ENCODE measurements around the gene SLC25A21.

Gene SLC25A21

GRCh38 chr14:36855396-36855795 lies 317.0 kb downstream of the SLC25A21 start:
- DNase-seq = no peak
- H3K27me3 Mint-ChIP-seq = no peaks in the 10 kb centered on the region
- CTCF ChIA-PET = no interaction called here
- H3K27ac Mint-ChIP-seq = no peak overlapping the region
- H3K36me3 Mint-ChIP-seq = no peaks in the 10 kb centered on the region
- no peak overlapping the region for H3K4me3 Mint-ChIP-seq
- no peaks in the 10 kb centered on the region for H3K4me1 Mint-ChIP-seq
- H3K9me3 Mint-ChIP-seq = peaks cover 3% of the 10 kb centered on the region

- Mint-ChIP-seq H3K36me3 (no peaks in the 10 kb centered on the region), H3K9me3 (peaks cover 3% of the 10 kb centered on the region), H3K27me3 (no peaks in the 10 kb centered on the region), H3K4me1 (no peaks in the 10 kb centered on the region), H3K27ac (no peak overlapping the region), H3K4me3 (no peak overlapping the region)
- no peak for DNase-seq
- CTCF ChIA-PET = no interaction called here
Measured at GRCh38 chr14:36852981-36853691, 319.3 kb downstream of the SLC25A21 start.

GRCh38 chr14:36848213-36848612 lies 324.2 kb downstream of the SLC25A21 start:
- Mint-ChIP-seq H3K4me3 (no peak overlapping the region), H3K27me3 (peaks cover 3% of the 10 kb centered on the region), H3K27ac (no peak overlapping the region), H3K9me3 (no peaks in the 10 kb centered on the region), H3K36me3 (no peaks in the 10 kb centered on the region), H3K4me1 (no peaks in the 10 kb centered on the region)
- DNase-seq = no peak
- CTCF ChIA-PET = no interaction called here

GRCh38 chr14:36847366-36847765 lies 325.0 kb downstream of the SLC25A21 start:
- Mint-ChIP-seq H3K27me3 (peaks cover 3% of the 10 kb centered on the region), H3K4me1 (no peaks in the 10 kb centered on the region), H3K9me3 (no peaks in the 10 kb centered on the region), H3K4me3 (no peak overlapping the region), H3K36me3 (no peaks in the 10 kb centered on the region), H3K27ac (no peak overlapping the region)
- CTCF ChIA-PET = no interaction called here
- no peak for DNase-seq

GRCh38 chr14:36845356-36846012 lies 326.9 kb downstream of the SLC25A21 start:
- no peaks in the 10 kb centered on the region for H3K36me3 Mint-ChIP-seq
- H3K27me3 Mint-ChIP-seq = peaks cover 3% of the 10 kb centered on the region
- no peak for DNase-seq
- no peak overlapping the region for H3K27ac Mint-ChIP-seq
- no peaks in the 10 kb centered on the region for H3K4me1 Mint-ChIP-seq
- CTCF ChIA-PET = no interaction called here
- no peaks in the 10 kb centered on the region for H3K9me3 Mint-ChIP-seq
- no peak overlapping the region for H3K4me3 Mint-ChIP-seq

GRCh38 chr14:36844443-36845195 lies 327.8 kb downstream of the SLC25A21 start:
- no peaks in the 10 kb centered on the region for H3K4me1 Mint-ChIP-seq
- H3K27ac Mint-ChIP-seq = no peak overlapping the region
- DNase-seq = no peak
- no peak overlapping the region for H3K4me3 Mint-ChIP-seq
- H3K27me3 Mint-ChIP-seq = peaks cover 3% of the 10 kb centered on the region
- CTCF ChIA-PET = no interaction called here
- H3K36me3 Mint-ChIP-seq = no peaks in the 10 kb centered on the region
- H3K9me3 Mint-ChIP-seq = no peaks in the 10 kb centered on the region

- Mint-ChIP-seq H3K36me3 (no peaks in the 10 kb centered on the region), H3K27ac (no peak overlapping the region), H3K27me3 (peaks cover 3% of the 10 kb centered on the region), H3K4me3 (no peak overlapping the region), H3K9me3 (no peaks in the 10 kb centered on the region), H3K4me1 (no peaks in the 10 kb centered on the region)
- CTCF ChIA-PET = no interaction called here
- DNase-seq = no peak
Measured at GRCh38 chr14:36843410-36843809, 329.0 kb downstream of the SLC25A21 start.

- no peak overlapping the region for H3K4me3 Mint-ChIP-seq
- no peak for DNase-seq
Measured at GRCh38 chr14:36835128-36835527, 337.3 kb downstream of the SLC25A21 start.

GRCh38 chr14:36834293-36834692 lies 338.1 kb downstream of the SLC25A21 start:
- DNase-seq = no peak
- CTCF ChIA-PET = no interaction called here
- Mint-ChIP-seq H3K27ac (no peak overlapping the region), H3K9me3 (peaks cover 2% of the 10 kb centered on the region), H3K4me3 (no peak overlapping the region), H3K36me3 (no peaks in the 10 kb centered on the region), H3K27me3 (no peaks in the 10 kb centered on the region), H3K4me1 (no peaks in the 10 kb centered on the region)

More at GRCh38 chr14:36835128-36835527, 337.3 kb downstream of the SLC25A21 start:
- Mint-ChIP-seq H3K9me3 (peaks cover 2% of the 10 kb centered on the region), H3K27ac (no peak overlapping the region), H3K4me1 (no peaks in the 10 kb centered on the region), H3K36me3 (no peaks in the 10 kb centered on the region), H3K27me3 (no peaks in the 10 kb centered on the region)
- CTCF ChIA-PET = no interaction called here

GRCh38 chr14:36829547-36829946 lies 342.9 kb downstream of the SLC25A21 start:
- Mint-ChIP-seq H3K27me3 (no peaks in the 10 kb centered on the region), H3K36me3 (no peaks in the 10 kb centered on the region), H3K9me3 (no peaks in the 10 kb centered on the region), H3K27ac (no peak overlapping the region), H3K4me1 (no peaks in the 10 kb centered on the region), H3K4me3 (no peak overlapping the region)
- DNase-seq = no peak
- CTCF ChIA-PET = no interaction called here

- no peaks in the 10 kb centered on the region for H3K4me1 Mint-ChIP-seq
- no peaks in the 10 kb centered on the region for H3K27me3 Mint-ChIP-seq
Measured at GRCh38 chr14:36827861-36828260, 344.5 kb downstream of the SLC25A21 start.

GRCh38 chr14:36826614-36827013 lies 345.8 kb downstream of the SLC25A21 start:
- no peaks in the 10 kb centered on the region for H3K36me3 Mint-ChIP-seq
- CTCF ChIA-PET = no interaction called here
- no peak overlapping the region for H3K4me3 Mint-ChIP-seq
- DNase-seq = no peak
- no peaks in the 10 kb centered on the region for H3K27me3 Mint-ChIP-seq
- no peaks in the 10 kb centered on the region for H3K4me1 Mint-ChIP-seq
- no peaks in the 10 kb centered on the region for H3K9me3 Mint-ChIP-seq
- no peak overlapping the region for H3K27ac Mint-ChIP-seq

More at GRCh38 chr14:36827861-36828260, 344.5 kb downstream of the SLC25A21 start:
- H3K4me3 Mint-ChIP-seq = no peak overlapping the region
- H3K9me3 Mint-ChIP-seq = no peaks in the 10 kb centered on the region
- H3K27ac Mint-ChIP-seq = no peak overlapping the region
- CTCF ChIA-PET = no interaction called here
- no peaks in the 10 kb centered on the region for H3K36me3 Mint-ChIP-seq
- no peak for DNase-seq

GRCh38 chr14:36824854-36825253 lies 347.6 kb downstream of the SLC25A21 start:
- DNase-seq = no peak
- no peaks in the 10 kb centered on the region for H3K27me3 Mint-ChIP-seq
- H3K27ac Mint-ChIP-seq = no peak overlapping the region
- CTCF ChIA-PET = no interaction called here
- H3K36me3 Mint-ChIP-seq = no peaks in the 10 kb centered on the region
- no peak overlapping the region for H3K4me3 Mint-ChIP-seq
- H3K4me1 Mint-ChIP-seq = no peaks in the 10 kb centered on the region
- no peaks in the 10 kb centered on the region for H3K9me3 Mint-ChIP-seq

GRCh38 chr14:36823651-36824050 lies 348.8 kb downstream of the SLC25A21 start:
- no peak for DNase-seq
- H3K27ac Mint-ChIP-seq = no peak overlapping the region
- H3K36me3 Mint-ChIP-seq = no peaks in the 10 kb centered on the region
- no peaks in the 10 kb centered on the region for H3K4me1 Mint-ChIP-seq
- H3K9me3 Mint-ChIP-seq = no peaks in the 10 kb centered on the region
- H3K27me3 Mint-ChIP-seq = no peaks in the 10 kb centered on the region
- no peak overlapping the region for H3K4me3 Mint-ChIP-seq
- CTCF ChIA-PET = no interaction called here

- H3K27me3 Mint-ChIP-seq = no peaks in the 10 kb centered on the region
- DNase-seq = no peak
- no peaks in the 10 kb centered on the region for H3K36me3 Mint-ChIP-seq
- H3K27ac Mint-ChIP-seq = no peak overlapping the region
- no peak overlapping the region for H3K4me3 Mint-ChIP-seq
- no peaks in the 10 kb centered on the region for H3K4me1 Mint-ChIP-seq
- H3K9me3 Mint-ChIP-seq = no peaks in the 10 kb centered on the region
- CTCF ChIA-PET = no interaction called here
Measured at GRCh38 chr14:36822685-36823084, 349.7 kb downstream of the SLC25A21 start.
